LNCAP (cell line): ENCODE results near the gene TTC39C.

Experiments
- CTCF ChIP-seq: fragments of 450-650 bp; IDR thresholded peaks from 2 replicates; pipeline ENCODE4 v1.5.1; 2017; ENCODE audit warnings: mild to moderate bottlenecking

The TTC39C gene

GRCh38 chr18:24009246-24009645, 5.3 kb upstream of the TTC39C start:
- TF ChIP-seq CTCF = no peak

GRCh38 chr18:24009651-24010333, 4.8 kb upstream of the TTC39C start:
- no peak for TF ChIP-seq CTCF

GRCh38 chr18:24010673-24011072, 3.9 kb upstream of the TTC39C start:
- TF ChIP-seq CTCF = no peak

GRCh38 chr18:24011123-24011917, 3.2 kb upstream of the TTC39C start:
- TF ChIP-seq CTCF = no peak

- no peak for TF ChIP-seq CTCF
These were observed 1.5 kb upstream of the TTC39C start for GRCh38 chr18:24013051-24013450.

- no peak for TF ChIP-seq CTCF
These were observed 558 bp downstream of the TTC39C start for GRCh38 chr18:24014986-24015638.

GRCh38 chr18:24015639-24016631, 1.4 kb downstream of the TTC39C start:
- TF ChIP-seq CTCF = no peak
